B cell (primary cell): ENCODE data around the gene NCK1. TPM values are rescaled to one million over a fixed set of nuclear protein-coding genes. Genes with fewer than 3 reads are reported as not detected.

Experiments
- ATAC-seq: fragments of 200-7000 bp; cut with Tn5 transposase; one replicate; pipeline ENCODE4 v1.10.0; 2021; ENCODE audit warnings: low read depth, mild to moderate bottlenecking, moderate number of reproducible peaks, moderate library complexity
- CTCF ChIA-PET: fragments of 350-600 bp; sonication (Branson Sonifier 250); formaldehyde crosslinking; loops from one replicate; lab custom pipeline; 2021; ENCODE audit warnings: antibody characterized with exemption, inconsistent platforms; lab: Charles Lee
- POLR2A ChIA-PET: fragments of 350-600 bp; sonication (Branson Sonifier 250); formaldehyde crosslinking; loops from one replicate; lab custom pipeline; 2021; ENCODE audit warnings: antibody characterized with exemption; lab: Charles Lee
- DNase-seq: peaks from one replicate; pipeline ENCODE4 v3.0.0; 2013
- H2AFZ ChIP-seq: 2 replicates; pipeline ENCODE4 v1.6.1; 2012; ENCODE audit warnings: mild to moderate bottlenecking, low read depth, low read length; ENCODE audit not compliant: insufficient read depth, poor library complexity, severe bottlenecking
- H3K27ac ChIP-seq, 2 donors: 1 replicate in 1 of 2; 2 replicates in 1 of 2; pipeline ENCODE4 v1.5.1; 2012 to 2013; ENCODE audit warnings: low read length in 2 of 2, mild to moderate bottlenecking in 2 of 2, moderate library complexity in 1 of 2
- H3K27me3 ChIP-seq, 4 experiments: fragments of 200-600 bp in 1 of 4; sonication (generic) in 1 of 4; replicated peaks in 1 of 4; 1 replicate in 2 of 4; 2 replicates in 2 of 4; pipeline versions ENCODE4 v1.6.1 to v1.7.0; 2013 to 2016; ENCODE audit warnings: low read length in 3 of 4, mild to moderate bottlenecking in 2 of 4, mixed read lengths in 1 of 4, moderate library complexity in 1 of 4; ENCODE audit not compliant: insufficient read depth in 4 of 4, control insufficient read depth in 3 of 4; ENCODE audit errors: control extremely low read depth in 1 of 4
- H3K36me3 ChIP-seq, 2 experiments: replicated peaks in 1 of 2; 1 replicate in 1 of 2; 2 replicates in 1 of 2; pipeline versions ENCODE4 v1.6.1 to v1.7.1; 2013; ENCODE audit warnings: low read length in 1 of 2; ENCODE audit not compliant: insufficient read depth in 2 of 2, control insufficient read depth in 1 of 2; ENCODE audit errors: control extremely low read depth in 1 of 2, extremely low read depth in 1 of 2
- H3K4me1 ChIP-seq, 2 donors: fragments of 200-600 bp in 1 of 2; sonication (generic) in 1 of 2; 1 replicate in 1 of 2; 2 replicates in 1 of 2; pipeline versions ENCODE4 v1.5.1 to v1.6.1; 2013 to 2017; ENCODE audit warnings: low read length in 2 of 2; ENCODE audit not compliant: control insufficient read depth in 2 of 2, insufficient read depth in 2 of 2
- H3K4me2 ChIP-seq: replicated peaks from 2 replicates; pipeline ENCODE3; 2012; ENCODE audit warnings: mild to moderate bottlenecking, low read depth, low read length; ENCODE audit not compliant: poor library complexity, severe bottlenecking
- H3K4me3 ChIP-seq, 5 experiments: fragments of 200-600 bp in 1 of 5; sonication (generic) in 1 of 5; 1 replicate in 3 of 5; 2 replicates in 2 of 5; pipeline versions ENCODE4 v1.5.1 to v1.7.0; 2011 to 2016; ENCODE audit warnings: low read length in 4 of 5, mild to moderate bottlenecking in 4 of 5, low read depth in 2 of 5, control low read depth in 1 of 5, moderate library complexity in 1 of 5; ENCODE audit not compliant: insufficient read depth in 1 of 5; ENCODE audit errors: control extremely low read depth in 1 of 5, extremely low read depth in 1 of 5
- H3K79me2 ChIP-seq: fragments of 200-600 bp; sonication (generic); one replicate; pipeline ENCODE4 v1.6.0; 2016; ENCODE audit warnings: low read length; ENCODE audit not compliant: control insufficient read depth, insufficient read depth
- H3K9ac ChIP-seq: fragments of 200-600 bp; sonication (generic); 2 replicates; pipeline ENCODE4 v1.6.1; 2017; ENCODE audit warnings: mild to moderate bottlenecking, low read length, moderate library complexity
- H3K9me3 ChIP-seq, 3 donors: one replicate each; pipeline versions ENCODE4 v1.6.1 to v1.7.1; 2013; ENCODE audit warnings: low read length in 2 of 3; ENCODE audit not compliant: control insufficient read depth in 2 of 3, insufficient read depth in 1 of 3; ENCODE audit errors: control extremely low read depth in 1 of 3
- H4K20me1 ChIP-seq: 2 replicates; pipeline ENCODE4 v1.6.0; 2012; ENCODE audit warnings: mild to moderate bottlenecking, low read length; ENCODE audit not compliant: insufficient read depth, control insufficient read depth, poor library complexity, severe bottlenecking
- H3K27ac Mint-ChIP-seq: one replicate; pipeline ENCODE4 v1.8.0; 2021; ENCODE audit warnings: mixed read lengths
- H3K27me3 Mint-ChIP-seq: one replicate; pipeline ENCODE4 v1.8.0; 2021; ENCODE audit warnings: mixed read lengths
- H3K4me1 Mint-ChIP-seq: one replicate; pipeline ENCODE4 v1.8.0; 2021; ENCODE audit warnings: mixed read lengths
- H3K4me3 Mint-ChIP-seq: one replicate; pipeline ENCODE4 v1.8.0; 2021; ENCODE audit warnings: mixed read lengths
- H3K9me3 Mint-ChIP-seq: one replicate; pipeline ENCODE4 v1.8.0; 2022; ENCODE audit warnings: mixed read lengths; ENCODE audit not compliant: insufficient read depth
- CTCF ChIP-seq: fragments of 200-600 bp; IDR thresholded peaks from one replicate; pipeline ENCODE4 v1.8.0; 2022; ENCODE audit warnings: antibody characterized with exemption, mild to moderate bottlenecking
- EZH2 ChIP-seq: IDR thresholded peaks from 2 replicates; pipeline ENCODE4 v1.6.1; 2012; ENCODE audit warnings: borderline replicate concordance, low read depth, mild to moderate bottlenecking, moderate library complexity, low read length; ENCODE audit not compliant: insufficient read depth, poor library complexity, severe bottlenecking
- WGBS: methylation state at CpG from one replicate; pipeline ENCODE4 v1.1.5; 2013; ENCODE audit warnings: missing lambda C conversion rate; ENCODE audit not compliant: insufficient coverage; 5-methylcytosine and 5-hydroxymethylcytosine counted together
- intact Hi-C: fragments of 100-400 bp; cut with micrococcal nuclease; formaldehyde crosslinking; loops from one replicate; pipeline ENCODE4 v1.10.0; 2022
- polyA plus RNA-seq: library from polyadenylated mRNA; depleted of rRNA; stranded (reverse); fragments of >200 nt; gene quantifications from 2 replicates; pipeline ENCODE4 v1.2.3, GENCODE V29; 2012
- total RNA-seq, 2 donors: library from RNA; stranded (reverse); fragments of 120-200 nt in 1 of 2; gene quantifications; 1 replicate in 1 of 2; 2 replicates in 1 of 2; pipeline versions ENCODE4 v1.2.3 to v1.2.4, GENCODE V29; 2013 to 2022

NCK1 gene
- total and polyA plus RNA-seq, 2 donors (not counting 1 experiment from before 2014, with no cell fraction given): 12.6 to 32.4 TPM

- Mint-ChIP-seq H3K27me3 (no peaks in the 10 kb centered on the region), H3K4me1 (peaks cover 44% of the 10 kb centered on the region), H3K4me3 (no peak overlapping the region), H3K27ac (no peak overlapping the region), H3K9me3 (no peaks in the 10 kb centered on the region)
- peaks cover 4% of the 10 kb centered on the region for H4K20me1 ChIP-seq
- ATAC-seq: no peak
- peaks cover 2 to 22% of the 10 kb centered on the region in 2 donors for H3K4me1 ChIP-seq
- no CpG with 5 or more reads among the region's 1 CpG for WGBS
- DNase-seq: no peak
- H3K79me2 ChIP-seq: peaks cover 45% of the 10 kb centered on the region
- ChIA-PET CTCF (interaction anchor here (1.3 kb wide), 1 partner anchor 551 kb away, joined by 3 read pairs; no protein-coding TSS in a partner anchor), POLR2A (no interaction called here)
- TF ChIP-seq EZH2: no peak
- TF ChIP-seq CTCF: no peak
- intact Hi-C loops: no loop called here
- peaks cover 10% of the 10 kb centered on the region in 2 experiments for H3K36me3 ChIP-seq
- no peaks in the 10 kb centered on the region for H3K9me3 ChIP-seq
- H2AFZ ChIP-seq: no peak overlapping the region
- no peaks in the 10 kb centered on the region for H3K27me3 ChIP-seq
- H3K4me3 ChIP-seq: no peak overlapping the region
- no peak overlapping the region for H3K9ac ChIP-seq
- H3K27ac ChIP-seq: no peak overlapping the region
- H3K4me2 ChIP-seq: no peak overlapping the region
These were observed 80.8 kb downstream of the NCK1 start for GRCh38 chr3:136942803-136943202.

GRCh38 chr3:136943436-136943835 lies 81.4 kb downstream of the NCK1 start:
- Histone ChIP-seq H3K4me3 (no peak overlapping the region), H2AFZ (no peak overlapping the region), H3K4me1 (peaks cover 2 to 23% of the 10 kb centered on the region in 2 donors), H3K27me3 (no peaks in the 10 kb centered on the region), H3K9me3 (no peaks in the 10 kb centered on the region), H4K20me1 (peaks cover 4% of the 10 kb centered on the region), H3K27ac (no peak overlapping the region), H3K4me2 (no peak overlapping the region), H3K9ac (no peak overlapping the region), H3K79me2 (peaks cover 39% of the 10 kb centered on the region), H3K36me3 (peaks cover 10% of the 10 kb centered on the region in 2 experiments)
- ATAC-seq (no peak), DNase-seq (no peak)
- intact Hi-C loops: no loop called here
- no CpG with 5 or more reads among the region's 3 CpGs for WGBS
- Mint-ChIP-seq H3K9me3 (no peaks in the 10 kb centered on the region), H3K4me1 (peaks cover 43% of the 10 kb centered on the region), H3K27me3 (no peaks in the 10 kb centered on the region), H3K4me3 (no peak overlapping the region), H3K27ac (no peak overlapping the region)
- ChIA-PET POLR2A (no interaction called here), CTCF (no interaction called here)
- TF ChIP-seq CTCF (no peak), EZH2 (no peak)
